Loucy (cell line): ENCODE results near the gene MEGF9.
A peak's percentile ranks its signal among the peaks of the same experiment; 100 is the strongest.

Source experiments
- H2AFZ ChIP-seq: fragments of 200-600 bp; sonication (generic); 2 replicates; pipeline ENCODE4 v1.6.0; 2016; ENCODE audit warnings: antibody characterized with exemption, mild to moderate bottlenecking, low read length, moderate library complexity
- H3F3A ChIP-seq: fragments of 200-600 bp; 2 replicates; pipeline ENCODE4 v1.6.0; 2016; ENCODE audit warnings: antibody characterized with exemption, low read depth, mild to moderate bottlenecking
- H3K27me3 ChIP-seq: fragments of 200-600 bp; sonication (generic); 2 replicates; pipeline ENCODE4 v1.6.1; 2014; ENCODE audit warnings: low read length, mild to moderate bottlenecking; ENCODE audit not compliant: insufficient read depth, poor library complexity, severe bottlenecking
- H3K36me3 ChIP-seq: fragments of 200-600 bp; sonication (generic); 2 replicates; pipeline ENCODE4 v1.6.1; 2016; ENCODE audit warnings: low read length; ENCODE audit not compliant: insufficient read depth
- H3K4me1 ChIP-seq: fragments of 200-600 bp; sonication (generic); 2 replicates; pipeline ENCODE4 v1.5.1; 2014; ENCODE audit warnings: low read length, mild to moderate bottlenecking; ENCODE audit not compliant: insufficient read depth, poor library complexity, severe bottlenecking
- H3K4me2 ChIP-seq: fragments of 200-600 bp; sonication (generic); 2 replicates; pipeline ENCODE4 v1.6.0; 2014; ENCODE audit warnings: antibody characterized with exemption, low read length, low read depth, mild to moderate bottlenecking; ENCODE audit not compliant: poor library complexity, severe bottlenecking
- H3K4me3 ChIP-seq: fragments of 200-600 bp; sonication (generic); 2 replicates; pipeline ENCODE4 v1.5.1; 2014; ENCODE audit warnings: low read length, mild to moderate bottlenecking, mixed read lengths; ENCODE audit not compliant: poor library complexity, severe bottlenecking
- H3K79me2 ChIP-seq: fragments of 200-600 bp; sonication (generic); 2 replicates; pipeline ENCODE4 v1.6.1; 2014; ENCODE audit warnings: low read length; ENCODE audit not compliant: insufficient read depth
- H3K9ac ChIP-seq: fragments of 200-600 bp; sonication (generic); 2 replicates; pipeline ENCODE4 v1.6.0; 2014; ENCODE audit warnings: mild to moderate bottlenecking, low read depth, low read length, moderate library complexity; ENCODE audit not compliant: poor library complexity, severe bottlenecking
- H3K9me2 ChIP-seq: fragments of 200-600 bp; sonication (generic); replicated peaks from 2 replicates; pipeline ENCODE4 v1.6.1; 2016; ENCODE audit warnings: low read depth, low read length, mixed read lengths
- H3K9me3 ChIP-seq: fragments of 200-600 bp; sonication (generic); 2 replicates; pipeline ENCODE4 v1.6.1; 2014; ENCODE audit warnings: mild to moderate bottlenecking, antibody characterized with exemption, low read length, low read depth; ENCODE audit not compliant: insufficient read depth
- H4K20me1 ChIP-seq: fragments of 200-600 bp; sonication (generic); 2 replicates; pipeline ENCODE4 v1.6.0; 2014; ENCODE audit warnings: antibody characterized with exemption, low read length, mild to moderate bottlenecking; ENCODE audit not compliant: insufficient read depth, poor library complexity, severe bottlenecking
- EZH2phosphoT487 ChIP-seq: fragments of 200-600 bp; IDR thresholded peaks from 2 replicates; pipeline ENCODE4 v1.6.1; 2018; ENCODE audit warnings: antibody characterized with exemption, mild to moderate bottlenecking, moderate library complexity, borderline replicate concordance
- TF ChIP-seq, protein P1 (sequence below): fragments of 200-600 bp; sonication (generic); conservative IDR thresholded peaks from 2 replicates; pipeline ENCODE4 v1.5.1; 2014; ENCODE audit warnings: mild to moderate bottlenecking, antibody characterized with exemption, low read length

MEGF9 gene

DNA sequence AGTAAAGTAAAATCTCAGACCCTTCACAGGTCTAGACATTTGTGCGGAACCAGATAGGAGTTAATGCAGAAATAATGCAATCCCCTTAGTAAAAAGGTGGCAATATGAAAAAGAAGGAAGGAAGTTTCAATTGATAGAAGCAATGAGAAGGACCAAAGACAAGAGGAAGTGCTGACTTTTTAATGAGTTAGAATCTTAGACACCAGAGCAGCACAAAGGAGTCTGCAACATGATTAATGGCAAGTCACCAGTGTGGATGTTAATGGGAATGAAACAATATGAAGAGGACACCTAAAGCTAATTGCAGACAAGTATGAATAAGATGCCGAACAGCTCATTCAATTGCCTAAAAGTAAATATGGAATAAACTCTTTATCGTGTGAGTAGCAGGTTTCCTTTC, 50.9 kb downstream of the MEGF9 start:
- H4K20me1 ChIP-seq, result no peaks in the 10 kb centered on the region
- peaks cover 42% of the 10 kb centered on the region for H3K4me1 ChIP-seq
- H3K9me3 ChIP-seq, result no peaks in the 10 kb centered on the region
- no peaks in the 10 kb centered on the region for H3K27me3 ChIP-seq
- H3K4me2 ChIP-seq, result peak overlapping the region; percentile 29
- no peaks in the 10 kb centered on the region for H3K9me2 ChIP-seq
- H2AFZ ChIP-seq, result no peak overlapping the region
- H3F3A ChIP-seq, result 0 out of 2 replicates have a peak, but pooled peaks cover 6% of the 10 kb centered on the region
- no peak overlapping the region for H3K9ac ChIP-seq
- peaks cover 10% of the 10 kb centered on the region; the same call in 1 of the 2 replicates for H3K79me2 ChIP-seq
- H3K4me3 ChIP-seq, result no peak overlapping the region
- no peak for TF ChIP-seq EZH2phosphoT487
- TF ChIP-seq, protein P1, sequence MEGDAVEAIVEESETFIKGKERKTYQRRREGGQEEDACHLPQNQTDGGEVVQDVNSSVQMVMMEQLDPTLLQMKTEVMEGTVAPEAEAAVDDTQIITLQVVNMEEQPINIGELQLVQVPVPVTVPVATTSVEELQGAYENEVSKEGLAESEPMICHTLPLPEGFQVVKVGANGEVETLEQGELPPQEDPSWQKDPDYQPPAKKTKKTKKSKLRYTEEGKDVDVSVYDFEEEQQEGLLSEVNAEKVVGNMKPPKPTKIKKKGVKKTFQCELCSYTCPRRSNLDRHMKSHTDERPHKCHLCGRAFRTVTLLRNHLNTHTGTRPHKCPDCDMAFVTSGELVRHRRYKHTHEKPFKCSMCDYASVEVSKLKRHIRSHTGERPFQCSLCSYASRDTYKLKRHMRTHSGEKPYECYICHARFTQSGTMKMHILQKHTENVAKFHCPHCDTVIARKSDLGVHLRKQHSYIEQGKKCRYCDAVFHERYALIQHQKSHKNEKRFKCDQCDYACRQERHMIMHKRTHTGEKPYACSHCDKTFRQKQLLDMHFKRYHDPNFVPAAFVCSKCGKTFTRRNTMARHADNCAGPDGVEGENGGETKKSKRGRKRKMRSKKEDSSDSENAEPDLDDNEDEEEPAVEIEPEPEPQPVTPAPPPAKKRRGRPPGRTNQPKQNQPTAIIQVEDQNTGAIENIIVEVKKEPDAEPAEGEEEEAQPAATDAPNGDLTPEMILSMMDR, result no peak
- H3K36me3 ChIP-seq, result no peaks in the 10 kb centered on the region

DNA sequence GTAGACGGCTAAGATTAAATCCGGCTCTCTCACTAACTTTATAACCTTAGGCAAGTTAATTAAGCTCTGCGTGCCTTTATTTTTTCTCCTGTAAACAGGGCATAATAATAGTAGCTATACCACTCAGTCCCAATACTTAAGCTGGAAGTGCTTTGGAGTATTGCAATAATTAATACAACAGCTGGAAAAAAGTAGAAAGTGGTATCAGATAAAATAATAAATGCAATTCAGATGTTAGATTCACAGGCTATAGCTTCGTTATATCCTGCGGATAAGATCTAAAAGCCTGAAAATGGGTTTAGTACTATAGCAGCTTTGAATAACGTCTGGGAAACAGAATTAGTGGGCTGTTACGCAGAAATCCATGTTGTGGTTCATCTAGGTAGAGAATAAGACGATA, 51.8 kb downstream of the MEGF9 start:
- Histone ChIP-seq H3K79me2 (peaks cover 8% of the 10 kb centered on the region; the same call in 1 of the 2 replicates), H4K20me1 (no peaks in the 10 kb centered on the region), H3K36me3 (no peaks in the 10 kb centered on the region), H3K9me3 (no peaks in the 10 kb centered on the region), H3K27me3 (no peaks in the 10 kb centered on the region), H3K4me1 (peaks cover 40% of the 10 kb centered on the region), H3K4me2 (no peak overlapping the region), H3F3A (0 out of 2 replicates have a peak, but pooled peaks cover 6% of the 10 kb centered on the region), H3K9me2 (no peaks in the 10 kb centered on the region), H3K4me3 (no peak overlapping the region), H3K9ac (no peak overlapping the region), H2AFZ (no peak overlapping the region)
- TF ChIP-seq, protein P1, result no peak
- no peak for TF ChIP-seq EZH2phosphoT487

DNA sequence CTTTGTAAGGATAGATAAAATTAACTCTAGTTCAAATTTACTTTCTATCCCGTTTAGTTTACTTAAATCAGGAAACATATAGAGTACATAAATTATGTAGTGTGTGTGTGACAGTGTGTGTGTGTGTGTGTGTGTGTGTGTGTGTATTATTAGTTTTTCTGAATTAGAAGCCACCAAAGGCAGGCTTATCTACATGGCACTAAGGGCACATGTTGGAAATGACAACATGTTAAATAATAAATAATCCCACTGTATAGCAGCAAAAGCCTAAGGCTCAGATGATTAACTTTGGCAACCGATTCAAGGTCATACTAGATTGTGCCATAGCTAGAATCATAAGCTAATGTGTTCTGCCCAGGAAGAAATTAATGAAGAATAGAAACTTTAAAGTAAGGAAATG, 54.6 kb downstream of the MEGF9 start:
- Histone ChIP-seq H3K9me2 (no peaks in the 10 kb centered on the region), H3K79me2 (0 out of 2 replicates have a peak, but pooled peaks cover 2% of the 10 kb centered on the region), H3K27me3 (no peaks in the 10 kb centered on the region), H3K4me2 (no peak overlapping the region), H3F3A (0 out of 2 replicates have a peak, but pooled peaks cover 6% of the 10 kb centered on the region), H3K36me3 (no peaks in the 10 kb centered on the region), H3K9ac (no peak overlapping the region), H2AFZ (no peak overlapping the region), H3K4me3 (no peak overlapping the region), H3K9me3 (no peaks in the 10 kb centered on the region), H4K20me1 (no peaks in the 10 kb centered on the region), H3K4me1 (peaks cover 32% of the 10 kb centered on the region)
- TF ChIP-seq, protein P1, result no peak
- TF ChIP-seq EZH2phosphoT487, result no peak
